Measurements from ENCODE around the gene TTC23. TPM values are rescaled to one million over a fixed set of nuclear protein-coding genes. Genes with fewer than 3 reads are reported as not detected.

TTC23 gene
- total RNA-seq, 2 experiments from 2014 or later, result 0.19 to 0.81 TPM

DNA sequence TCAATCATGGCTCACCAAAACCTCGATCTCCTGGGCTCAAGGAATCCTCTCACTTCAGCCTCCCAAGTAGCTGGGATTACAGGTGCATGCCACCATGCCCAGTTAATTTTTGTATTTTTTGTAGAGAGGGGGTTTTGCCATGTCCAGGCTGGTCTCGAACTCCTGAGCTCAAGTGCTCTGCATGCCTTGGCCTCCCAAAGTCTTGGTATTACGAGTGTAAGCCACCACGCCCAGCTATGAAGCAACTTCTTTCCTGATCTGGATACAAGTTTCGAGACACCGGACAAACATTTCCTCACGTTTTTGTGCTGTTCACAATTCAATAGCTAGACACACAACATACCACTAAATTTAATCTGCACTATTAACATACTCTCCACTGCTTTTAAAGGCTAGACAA, 147.9 kb downstream of the TTC23 start:
- H3K4me3 ChIP-seq (ENCODE audit: low read length), result no peak overlapping the region
- ChIA-PET CTCF (no interaction called here), POLR2A (no interaction called here)
- H3K27me3 ChIP-seq (ENCODE audit: control insufficient read depth in 1 of 2, insufficient read depth in 2 of 2, low read length in 2 of 2), result peaks cover 30 to 57% of the 10 kb centered on the region in 2 experiments
- H3K36me3 Mint-ChIP-seq (ENCODE audit: low read depth), result no peaks in the 10 kb centered on the region
- no peaks in the 10 kb centered on the region for H3K9me3 Mint-ChIP-seq
- peaks cover 8% of the 10 kb centered on the region for H3K4me1 Mint-ChIP-seq (ENCODE audit: low read depth)
- peaks cover 58% of the 10 kb centered on the region for H3K27me3 Mint-ChIP-seq
- H3K4me3 Mint-ChIP-seq, result no peak overlapping the region
- no peaks in the 10 kb centered on the region for H3K9me3 ChIP-seq (ENCODE audit: control insufficient read depth in 1 of 2, insufficient read depth in 1 of 2, low read length in 2 of 2)
- intact Hi-C loops (cut with DNase I, micrococcal nuclease), result loop anchor here in 1 of 2 experiments (5.0 kb wide), 1 partner anchor 651 kb away; no protein-coding TSS in a partner anchor
- no peak overlapping the region for H3K27ac Mint-ChIP-seq
- ATAC-seq (ENCODE audit: poor library complexity) (no peak), DNase-seq (no peak)
- H3K27ac ChIP-seq (ENCODE audit: low read depth in 1 of 2, low read length in 2 of 2), result no peak overlapping the region
- H3K36me3 ChIP-seq (ENCODE audit: insufficient read depth, low read length), result no peaks in the 10 kb centered on the region
- TF ChIP-seq, protein P1, sequence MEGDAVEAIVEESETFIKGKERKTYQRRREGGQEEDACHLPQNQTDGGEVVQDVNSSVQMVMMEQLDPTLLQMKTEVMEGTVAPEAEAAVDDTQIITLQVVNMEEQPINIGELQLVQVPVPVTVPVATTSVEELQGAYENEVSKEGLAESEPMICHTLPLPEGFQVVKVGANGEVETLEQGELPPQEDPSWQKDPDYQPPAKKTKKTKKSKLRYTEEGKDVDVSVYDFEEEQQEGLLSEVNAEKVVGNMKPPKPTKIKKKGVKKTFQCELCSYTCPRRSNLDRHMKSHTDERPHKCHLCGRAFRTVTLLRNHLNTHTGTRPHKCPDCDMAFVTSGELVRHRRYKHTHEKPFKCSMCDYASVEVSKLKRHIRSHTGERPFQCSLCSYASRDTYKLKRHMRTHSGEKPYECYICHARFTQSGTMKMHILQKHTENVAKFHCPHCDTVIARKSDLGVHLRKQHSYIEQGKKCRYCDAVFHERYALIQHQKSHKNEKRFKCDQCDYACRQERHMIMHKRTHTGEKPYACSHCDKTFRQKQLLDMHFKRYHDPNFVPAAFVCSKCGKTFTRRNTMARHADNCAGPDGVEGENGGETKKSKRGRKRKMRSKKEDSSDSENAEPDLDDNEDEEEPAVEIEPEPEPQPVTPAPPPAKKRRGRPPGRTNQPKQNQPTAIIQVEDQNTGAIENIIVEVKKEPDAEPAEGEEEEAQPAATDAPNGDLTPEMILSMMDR (IDR thresholded peaks at IDR 0.05), result no peak
- H3K4me1 ChIP-seq (ENCODE audit: insufficient read depth, low read length), result peaks cover 14% of the 10 kb centered on the region

DNA sequence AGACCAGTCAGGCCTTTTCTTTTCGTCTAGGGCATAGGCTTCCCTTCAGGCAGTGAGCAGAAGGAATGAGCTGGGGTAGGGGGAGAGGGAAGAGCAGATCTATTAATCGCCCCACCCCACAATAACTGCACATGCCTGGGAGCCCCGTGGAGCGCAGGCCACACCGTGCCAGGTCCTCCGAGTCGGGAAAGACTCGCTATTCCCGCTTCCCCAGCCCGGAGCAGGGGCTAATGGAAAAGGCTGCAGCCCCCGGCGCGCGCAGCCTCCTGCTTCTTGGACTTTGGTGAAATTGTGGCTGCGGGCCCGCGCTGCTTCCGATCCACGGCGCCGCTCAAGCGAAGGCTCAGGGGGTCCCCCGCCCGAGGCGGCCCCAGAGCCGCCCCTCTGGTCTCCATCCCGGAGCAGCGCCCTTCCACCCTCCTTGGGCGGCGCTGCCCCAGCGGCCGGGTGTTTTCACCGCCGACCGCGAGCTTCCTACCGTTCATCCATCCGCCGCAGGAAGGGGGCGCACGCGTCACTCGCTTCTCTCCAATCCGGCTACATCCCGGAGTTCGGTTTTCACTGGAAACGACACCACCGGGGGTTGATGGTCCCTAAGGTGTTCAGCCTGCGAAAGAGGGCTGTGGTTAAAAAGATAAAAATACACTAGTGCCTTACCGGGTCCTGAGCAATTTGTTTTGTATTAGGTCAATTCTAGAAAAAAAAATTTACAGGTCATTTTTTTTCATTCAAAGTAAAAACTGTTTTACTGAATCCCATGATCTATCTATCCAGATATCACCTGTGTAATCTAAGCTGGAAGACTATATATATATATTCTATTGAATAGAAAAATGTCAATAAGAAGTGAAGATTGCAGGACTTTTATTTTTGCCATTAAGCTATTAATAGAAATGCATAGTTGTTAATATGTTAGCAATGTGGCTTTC, 148.9 kb downstream of the TTC23 start:
- ChIA-PET POLR2A (no interaction called here), CTCF (interaction anchor here (0.9 to 1.1 kb wide), 2 partner anchors 108 to 114 kb away, joined by 4 read pairs; no protein-coding TSS in a partner anchor)
- Mint-ChIP-seq H3K4me1 (ENCODE audit: low read depth) (peaks cover 4% of the 10 kb centered on the region), H3K36me3 (ENCODE audit: low read depth) (no peaks in the 10 kb centered on the region), H3K27me3 (peaks cover 56% of the 10 kb centered on the region), H3K27ac (no peak overlapping the region), H3K4me3 (no peak overlapping the region), H3K9me3 (no peaks in the 10 kb centered on the region)
- peaks cover 11% of the 10 kb centered on the region for H3K4me1 ChIP-seq (ENCODE audit: insufficient read depth, low read length)
- intact Hi-C loops (cut with DNase I, micrococcal nuclease), result loop anchor here in 1 of 2 experiments (5.0 kb wide), 1 partner anchor 652 kb away; no protein-coding TSS in a partner anchor
- ATAC-seq (ENCODE audit: poor library complexity), result no peak
- no peaks in the 10 kb centered on the region for H3K36me3 ChIP-seq (ENCODE audit: insufficient read depth, low read length)
- no peaks in the 10 kb centered on the region for H3K9me3 ChIP-seq (ENCODE audit: control insufficient read depth in 1 of 2, insufficient read depth in 1 of 2, low read length in 2 of 2)
- DNase-seq, result peak in 10 of 14 experiments; percentile 7 to 63 (median 36)
- TF ChIP-seq, protein P1 (IDR thresholded peaks at IDR 0.05), result peak; percentile 45
- no peak overlapping the region for H3K27ac ChIP-seq (ENCODE audit: low read depth in 1 of 2, low read length in 2 of 2)
- no peak overlapping the region for H3K4me3 ChIP-seq (ENCODE audit: low read length)
- peaks cover 30 to 49% of the 10 kb centered on the region in 2 experiments for H3K27me3 ChIP-seq (ENCODE audit: control insufficient read depth in 1 of 2, insufficient read depth in 2 of 2, low read length in 2 of 2)

DNA sequence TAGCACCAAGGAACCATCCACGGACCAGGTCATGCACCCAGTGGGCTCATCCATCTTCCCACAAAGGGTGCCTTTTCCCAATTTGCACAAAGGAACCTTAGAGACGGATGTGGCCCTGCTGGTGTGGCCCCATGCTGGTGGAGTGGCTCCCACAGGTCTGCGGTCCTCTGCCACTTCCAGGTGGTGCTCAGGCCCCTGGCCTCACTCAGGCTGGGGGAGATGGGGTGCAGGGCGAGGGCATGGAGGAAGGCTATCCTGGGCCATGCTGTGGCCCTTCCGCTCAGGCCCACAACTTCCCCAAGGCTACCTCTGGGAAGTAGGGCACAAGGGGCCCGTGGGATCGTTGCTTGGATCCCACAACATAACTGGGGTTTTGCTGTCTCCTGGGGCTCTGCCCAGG, 149.7 kb downstream of the TTC23 start:
- Histone ChIP-seq H3K9me3 (ENCODE audit: control insufficient read depth in 1 of 2, insufficient read depth in 1 of 2, low read length in 2 of 2) (no peaks in the 10 kb centered on the region), H3K27me3 (ENCODE audit: control insufficient read depth in 1 of 2, insufficient read depth in 2 of 2, low read length in 2 of 2) (peaks cover 30 to 45% of the 10 kb centered on the region in 2 experiments), H3K4me3 (ENCODE audit: low read length) (no peak overlapping the region), H3K4me1 (ENCODE audit: insufficient read depth, low read length) (peaks cover 11% of the 10 kb centered on the region), H3K36me3 (ENCODE audit: insufficient read depth, low read length) (no peaks in the 10 kb centered on the region), H3K27ac (ENCODE audit: low read depth in 1 of 2, low read length in 2 of 2) (no peak overlapping the region)
- Mint-ChIP-seq H3K9me3 (no peaks in the 10 kb centered on the region), H3K36me3 (ENCODE audit: low read depth) (no peaks in the 10 kb centered on the region), H3K27ac (no peak overlapping the region), H3K4me1 (ENCODE audit: low read depth) (peaks cover 4% of the 10 kb centered on the region), H3K27me3 (peaks cover 58% of the 10 kb centered on the region), H3K4me3 (no peak overlapping the region)
- POLR2A ChIA-PET, result no interaction called here
- DNase-seq, result no peak
- CTCF ChIA-PET, result interaction anchor here (1.1 kb wide), 1 partner anchor 115 kb away, joined by 4 read pairs; no protein-coding TSS in a partner anchor
- intact Hi-C loops (cut with DNase I, micrococcal nuclease), result loop anchor here in 1 of 2 experiments (5.0 kb wide), 2 partner anchors 113 to 653 kb away; no protein-coding TSS in a partner anchor
- ATAC-seq (ENCODE audit: poor library complexity), result no peak
- TF ChIP-seq, protein P1 (IDR thresholded peaks at IDR 0.05), result no peak
